IMR-90 (cell line): ENCODE results near the gene THSD7B. TPM values are rescaled to one million over a fixed set of nuclear protein-coding genes. Genes with fewer than 3 reads are reported as not detected.

Experiments
- ATAC-seq: fragments of 200-7000 bp; cut with Tn5 transposase; 2 replicates; pipeline ENCODE4 v1.9.1; 2020; ENCODE audit warnings: low read depth, mild to moderate bottlenecking, moderate library complexity
- BruUV-seq: library from RNA; stranded (reverse); fragments of 400-500 nt; replicated peaks from 2 replicates; lab custom pipeline; 2021; lab: Mats Ljungman, UMichigan
- CTCF ChIA-PET: fragments of 300-600 bp; formaldehyde crosslinking; extraction: SDS; loops from one replicate; lab custom pipeline; 2021; ENCODE audit warnings: antibody characterized with exemption; lab: Yijun Ruan, JAX
- POLR2A ChIA-PET: fragments of 300-600 bp; sonication (Branson Sonifier 250); formaldehyde crosslinking; loops from one replicate; lab custom pipeline; 2022; ENCODE audit warnings: antibody characterized with exemption; ENCODE audit not compliant: unreplicated experiment; lab: Charles Lee
- DNase-seq: peaks from one replicate; pipeline ENCODE4 v3.0.0; 2013
- H2AFZ ChIP-seq: replicated peaks from 2 replicates; pipeline ENCODE3; 2013; ENCODE audit warnings: low read length, mild to moderate bottlenecking; ENCODE audit not compliant: poor library complexity
- H2AK5ac ChIP-seq: 2 replicates; pipeline ENCODE4 v1.6.1; 2013; ENCODE audit warnings: low read depth, low read length, inconsistent platforms
- H2AK9ac ChIP-seq: replicated peaks from 2 replicates; pipeline ENCODE3; 2013; ENCODE audit warnings: mild to moderate bottlenecking, low read depth, low read length, moderate library complexity; ENCODE audit not compliant: poor library complexity
- H2BK120ac ChIP-seq: 2 replicates; pipeline ENCODE4 v1.6.1; 2013; ENCODE audit warnings: low read depth, low read length, inconsistent platforms
- H2BK15ac ChIP-seq: 3 replicates; pipeline ENCODE4 v1.6.1; 2013; ENCODE audit warnings: low read depth, low read length, inconsistent platforms
- H2BK20ac ChIP-seq: 2 replicates; pipeline ENCODE4 v1.6.1; 2013; ENCODE audit warnings: low read depth, mild to moderate bottlenecking, inconsistent platforms, low read length, moderate library complexity
- H2BK5ac ChIP-seq: 2 replicates; pipeline ENCODE4 v1.6.1; 2013; ENCODE audit warnings: mild to moderate bottlenecking, low read depth, low read length, inconsistent platforms; ENCODE audit not compliant: poor library complexity, severe bottlenecking
- H3K14ac ChIP-seq: replicated peaks from 2 replicates; pipeline ENCODE4 v1.6.1; 2013; ENCODE audit warnings: low read depth, low read length, inconsistent platforms
- H3K18ac ChIP-seq: 2 replicates; pipeline ENCODE4 v1.6.1; 2013; ENCODE audit warnings: low read depth, low read length, control low read depth
- H3K23ac ChIP-seq: 2 replicates; pipeline ENCODE4 v1.6.1; 2013; ENCODE audit warnings: low read depth, low read length, inconsistent platforms
- H3K27ac ChIP-seq: 2 replicates; pipeline ENCODE4 v1.5.1; 2013; ENCODE audit warnings: mild to moderate bottlenecking, control low read depth, low read length; ENCODE audit not compliant: insufficient read depth
- H3K27me3 ChIP-seq: 2 replicates; pipeline ENCODE4 v1.6.1; 2013; ENCODE audit warnings: low read length; ENCODE audit not compliant: control insufficient read depth, insufficient read depth
- H3K36me3 ChIP-seq: 2 replicates; pipeline ENCODE4 v1.6.1; 2013; ENCODE audit warnings: low read length, mixed read lengths; ENCODE audit not compliant: control insufficient read depth, insufficient read depth
- H3K4ac ChIP-seq: 2 replicates; pipeline ENCODE4 v1.6.1; 2013; ENCODE audit warnings: low read depth, low read length, inconsistent platforms
- H3K4me1 ChIP-seq: 2 replicates; pipeline ENCODE4 v1.6.1; 2013; ENCODE audit warnings: low read length, mixed read lengths; ENCODE audit not compliant: control insufficient read depth, insufficient read depth
- H3K4me2 ChIP-seq: 2 replicates; pipeline ENCODE4 v1.6.1; 2013; ENCODE audit warnings: low read depth, mild to moderate bottlenecking, control low read depth, low read length, moderate library complexity
- H3K4me3 ChIP-seq: 2 replicates; pipeline ENCODE4 v1.5.1; 2013; ENCODE audit warnings: low read depth, mild to moderate bottlenecking, control low read depth, low read length, moderate library complexity; ENCODE audit not compliant: insufficient read depth
- H3K56ac ChIP-seq: 2 replicates; pipeline ENCODE4 v1.6.1; 2013; ENCODE audit warnings: low read length, inconsistent platforms; ENCODE audit not compliant: insufficient read depth; ENCODE audit errors: extremely low read depth
- H3K79me1 ChIP-seq, 2 experiments: 2 replicates each; pipeline ENCODE4 v1.6.1; 2013; ENCODE audit warnings: low read length in 2 of 2, inconsistent platforms in 1 of 2, low read depth in 1 of 2
- H3K9ac ChIP-seq: 2 replicates; pipeline ENCODE4 v1.6.1; 2013; ENCODE audit warnings: low read depth, low read length, control low read depth
- H3K9me1 ChIP-seq: 2 replicates; pipeline ENCODE4 v1.6.1; 2013; ENCODE audit warnings: low read length, inconsistent platforms; ENCODE audit not compliant: insufficient read depth
- H3K9me3 ChIP-seq: 2 replicates; pipeline ENCODE4 v1.6.1; 2013; ENCODE audit warnings: low read length; ENCODE audit not compliant: control insufficient read depth, insufficient read depth
- H4K20me1 ChIP-seq: 2 replicates; pipeline ENCODE4 v1.6.1; 2013; ENCODE audit warnings: low read length, inconsistent platforms; ENCODE audit not compliant: insufficient read depth
- H4K5ac ChIP-seq: 2 replicates; pipeline ENCODE4 v1.6.1; 2013; ENCODE audit warnings: mild to moderate bottlenecking, low read depth, low read length, control low read depth
- H4K8ac ChIP-seq, 2 experiments: 2 replicates each; pipeline ENCODE4 v1.6.1; 2013; ENCODE audit warnings: low read depth in 2 of 2, low read length in 2 of 2, control low read depth in 1 of 2, inconsistent platforms in 1 of 2
- H4K91ac ChIP-seq: 2 replicates; pipeline ENCODE4 v1.6.1; 2013; ENCODE audit warnings: low read depth, low read length, inconsistent platforms; ENCODE audit not compliant: insufficient read depth
- CHD1 ChIP-seq: IDR thresholded peaks from 2 replicates; pipeline ENCODE4 v1.6.1; 2012; ENCODE audit warnings: low read depth, low read length, improper control_type of control experiment
- MAFK ChIP-seq: IDR thresholded peaks from 2 replicates; pipeline ENCODE4 v1.6.1; 2012; ENCODE audit warnings: low read depth, low read length, improper control_type of control experiment
- NFE2L2 ChIP-seq: fragments of 150-350 bp; IDR thresholded peaks from 2 replicates; pipeline ENCODE4 v1.6.1; 2016; ENCODE audit warnings: low read depth, mild to moderate bottlenecking, low read length
- POLR2A ChIP-seq: IDR thresholded peaks from 2 replicates; pipeline ENCODE4 v1.6.1; 2012; ENCODE audit warnings: mild to moderate bottlenecking, low read depth, low read length
- RFX5 ChIP-seq: IDR thresholded peaks from 2 replicates; pipeline ENCODE4 v1.8.0; 2012; ENCODE audit warnings: low read depth, mild to moderate bottlenecking, low read length, moderate library complexity
- WGBS, 2 experiments: methylation state at CpG; one replicate each; pipeline versions ENCODE4 v1.1.5 to v1.1.7; 2013; ENCODE audit warnings: missing lambda C conversion rate in 2 of 2; ENCODE audit not compliant: insufficient read length in 1 of 2; ENCODE audit errors: extremely low coverage in 2 of 2; 5-methylcytosine and 5-hydroxymethylcytosine counted together
- dilution Hi-C: fragments of 300-500 bp; cut with HindIII; formaldehyde crosslinking; loops from one replicate; pipeline ENCODE4 v1.14.3; 2018; ENCODE audit warnings: low sequenced_read_pairs; ENCODE audit not compliant: unreplicated experiment
- in situ Hi-C: fragments of 300-500 bp; cut with MboI; formaldehyde crosslinking; loops from 3 replicates; pipeline ENCODE4 v1.14.3; 2019; ENCODE audit warnings: low sequenced_read_pairs, inconsistent platforms, mixed read lengths
- intact Hi-C: fragments of 100-400 bp; cut with micrococcal nuclease; formaldehyde crosslinking; loops from 2 replicates; pipeline ENCODE4 v1.10.0; 2022
- polyA plus RNA-seq, 3 experiments: library from polyadenylated mRNA; depleted of rRNA; stranded (reverse); fragments of >200 nt; gene quantifications; 2 replicates each; pipeline ENCODE4 v1.2.3, GENCODE V29; 2012; ENCODE audit warnings: low replicate concordance in 1 of 3
- total RNA-seq: library from RNA; depleted of rRNA; stranded (reverse); fragments of >200 nt; gene quantifications from 2 replicates; pipeline ENCODE4 v1.2.3, GENCODE V29; 2012

THSD7B gene
- total and polyA plus RNA-seq, 2 of the 4 experiments (the other 2 are of a cell fraction), result not detected

DNA sequence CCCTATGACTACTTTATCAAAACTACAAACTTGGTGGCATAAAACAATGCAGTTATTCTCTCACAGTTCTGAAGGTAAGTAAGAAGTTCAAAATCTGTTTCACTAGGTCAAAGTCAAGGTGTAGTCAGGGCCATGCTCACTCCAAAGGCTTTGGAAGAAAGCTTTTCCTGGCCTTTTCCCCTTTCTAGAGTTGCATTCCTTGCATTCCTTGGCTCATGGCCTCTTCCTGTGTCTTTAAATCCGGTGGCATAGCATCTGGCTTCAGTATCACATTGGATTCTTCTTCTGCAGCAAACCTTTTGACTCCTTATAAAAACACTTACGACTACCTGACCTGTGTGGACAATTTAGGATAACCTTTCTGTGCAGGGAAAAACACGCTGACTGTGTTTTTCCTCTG lies 655.4 kb downstream of the THSD7B start:
- dilution Hi-C loops, result no loop called here
- no peak overlapping the region for H2BK120ac ChIP-seq
- intact Hi-C loops, result no loop called here
- ATAC-seq (no peak), DNase-seq (no peak)
- no peak overlapping the region for H2BK20ac ChIP-seq
- H3K36me3 ChIP-seq, result no peaks in the 10 kb centered on the region
- H3K23ac ChIP-seq, result no peak overlapping the region
- TF ChIP-seq POLR2A, result no peak
- no peak for TF ChIP-seq MAFK
- no peak for TF ChIP-seq CHD1
- TF ChIP-seq RFX5, result no peak
- TF ChIP-seq NFE2L2, result no peak
- no peak overlapping the region for H3K18ac ChIP-seq
- no peak overlapping the region for H3K9ac ChIP-seq
- no peak overlapping the region for H4K8ac ChIP-seq
- H3K9me1 ChIP-seq, result no peaks in the 10 kb centered on the region
- no peak overlapping the region for H3K56ac ChIP-seq
- H3K79me1 ChIP-seq, result no peaks in the 10 kb centered on the region
- H4K20me1 ChIP-seq, result no peaks in the 10 kb centered on the region
- H3K14ac ChIP-seq, result no peak overlapping the region
- no peak overlapping the region for H2AK5ac ChIP-seq
- no peak overlapping the region for H4K5ac ChIP-seq
- no peak overlapping the region for H3K4me2 ChIP-seq
- ChIA-PET CTCF (no interaction called here), POLR2A (no interaction called here)
- no peak overlapping the region for H3K4me3 ChIP-seq
- in situ Hi-C loops, result no loop called here
- H3K27ac ChIP-seq, result no peak overlapping the region
- no peak overlapping the region for H2AFZ ChIP-seq
- no TSS peak for BruUV-seq
- no peak overlapping the region for H2BK15ac ChIP-seq
- no peaks in the 10 kb centered on the region for H3K4me1 ChIP-seq
- H3K9me3 ChIP-seq, result peaks cover 14% of the 10 kb centered on the region
- no CpG with 5 or more reads among the region's 3 CpGs for WGBS, 2 experiments
- H3K4ac ChIP-seq, result no peak overlapping the region
- no peaks in the 10 kb centered on the region for H3K27me3 ChIP-seq
- no peak overlapping the region for H2AK9ac ChIP-seq
- H4K91ac ChIP-seq, result no peak overlapping the region
- H2BK5ac ChIP-seq, result no peak overlapping the region
